Neutrophil (primary cell): Measurements from ENCODE around the gene CABCOCO1.

Source experiments
- H3K27ac ChIP-seq: fragments of 200-600 bp; sonication (generic); 2 replicates; pipeline ENCODE4 v1.5.1; 2016; ENCODE audit warnings: mild to moderate bottlenecking, moderate library complexity
- H3K27me3 ChIP-seq: fragments of 200-600 bp; sonication (generic); 2 replicates; pipeline ENCODE4 v1.6.0; 2016; ENCODE audit warnings: mild to moderate bottlenecking
- H3K36me3 ChIP-seq: fragments of 200-600 bp; sonication (generic); 2 replicates; pipeline ENCODE4 v1.5.1; 2017
- H3K4me1 ChIP-seq, 2 experiments: fragments of 200-600 bp in 1 of 2; sonication (generic) in 1 of 2; 1 replicate in 1 of 2; 2 replicates in 1 of 2; pipeline versions ENCODE4 v1.5.1 to v1.6.1; 2013 to 2016; ENCODE audit warnings: low read depth in 1 of 2, low read length in 1 of 2, mild to moderate bottlenecking in 1 of 2, moderate library complexity in 1 of 2; ENCODE audit not compliant: control insufficient read depth in 1 of 2, insufficient read depth in 1 of 2
- H3K4me3 ChIP-seq, 2 experiments: fragments of 200-600 bp in 1 of 2; sonication (generic) in 1 of 2; 1 replicate in 1 of 2; 2 replicates in 1 of 2; pipeline ENCODE4 v1.5.1; 2013 to 2016; ENCODE audit warnings: low read depth in 1 of 2, low read length in 1 of 2, mild to moderate bottlenecking in 1 of 2, moderate library complexity in 1 of 2
- H3K9me3 ChIP-seq: fragments of 200-600 bp; sonication (generic); 2 replicates; pipeline ENCODE4 v1.5.1; 2016
- CTCF ChIP-seq: fragments of 200-600 bp; sonication (generic); IDR thresholded peaks from 2 replicates; pipeline ENCODE4 v1.5.1; 2016; ENCODE audit warnings: antibody characterized with exemption

Gene CABCOCO1

GRCh38 chr10:61812052-61812721 lies 149.5 kb downstream of the CABCOCO1 start:
- no peaks in the 10 kb centered on the region for H3K27me3 ChIP-seq
- H3K36me3 ChIP-seq = no peaks in the 10 kb centered on the region
- H3K4me1 ChIP-seq = no peaks in the 10 kb centered on the region
- H3K27ac ChIP-seq = no peak overlapping the region
- no peaks in the 10 kb centered on the region for H3K9me3 ChIP-seq
- no peak overlapping the region for H3K4me3 ChIP-seq
- no peak for TF ChIP-seq CTCF

GRCh38 chr10:61812920-61813319 lies 150.2 kb downstream of the CABCOCO1 start:
- H3K36me3 ChIP-seq = no peaks in the 10 kb centered on the region
- no peak for TF ChIP-seq CTCF
- no peak overlapping the region for H3K27ac ChIP-seq
- H3K9me3 ChIP-seq = no peaks in the 10 kb centered on the region
- H3K27me3 ChIP-seq = no peaks in the 10 kb centered on the region
- no peaks in the 10 kb centered on the region for H3K4me1 ChIP-seq
- no peak overlapping the region for H3K4me3 ChIP-seq

GRCh38 chr10:61814160-61814559 lies 151.4 kb downstream of the CABCOCO1 start:
- TF ChIP-seq CTCF = no peak
- H3K27me3 ChIP-seq = no peaks in the 10 kb centered on the region
- H3K27ac ChIP-seq = no peak overlapping the region
- no peaks in the 10 kb centered on the region for H3K36me3 ChIP-seq
- no peaks in the 10 kb centered on the region for H3K4me1 ChIP-seq
- H3K4me3 ChIP-seq = no peak overlapping the region
- H3K9me3 ChIP-seq = no peaks in the 10 kb centered on the region

GRCh38 chr10:61815496-61815895 lies 152.8 kb downstream of the CABCOCO1 start:
- H3K4me1 ChIP-seq = no peaks in the 10 kb centered on the region
- H3K4me3 ChIP-seq = no peak overlapping the region
- H3K27me3 ChIP-seq = no peaks in the 10 kb centered on the region
- H3K9me3 ChIP-seq = no peaks in the 10 kb centered on the region
- TF ChIP-seq CTCF = no peak
- H3K36me3 ChIP-seq = no peaks in the 10 kb centered on the region
- H3K27ac ChIP-seq = no peak overlapping the region
